ENCODE measurements around the gene KLHL24.
"Not testable (repeated sequence)": the region's sequence is repeated elsewhere in the genome, so short reads cannot be mapped to it uniquely, and the experiment has no call there.

The KLHL24 gene

DNA sequence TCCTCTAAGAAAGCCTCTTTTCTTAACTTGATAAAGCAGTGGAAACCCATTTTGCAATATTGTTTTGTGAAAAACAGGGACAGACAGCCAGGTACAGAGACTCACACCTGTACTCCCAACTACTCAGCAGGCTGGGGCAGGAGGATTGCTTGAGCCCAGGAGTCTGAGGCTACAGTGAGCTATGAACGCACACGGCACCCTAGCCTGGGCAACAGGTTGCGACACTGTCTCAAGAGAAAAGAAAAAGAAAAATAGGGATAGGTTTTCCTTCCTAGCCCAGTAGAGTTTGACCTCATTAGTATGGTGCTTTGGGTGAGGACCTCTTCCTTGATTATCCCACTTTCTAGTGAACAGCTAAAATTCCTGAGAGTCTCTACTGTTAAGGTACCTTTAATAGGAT lies 44.6 kb downstream of the KLHL24 start:
- Histone ChIP-seq H3K79me2 (no peaks in the 10 kb centered on the region), H3K36me3 (ENCODE audit: control insufficient read depth, insufficient read depth, low read length) (no peaks in the 10 kb centered on the region), H3K4me2 (ENCODE audit: low read length) (no peak overlapping the region), H3K9me3 (ENCODE audit: control insufficient read depth, low read length) (no peaks in the 10 kb centered on the region), H3K27ac (no peak overlapping the region), H3K9ac (no peak overlapping the region), H2AFZ (no peak overlapping the region), H3K27me3 (ENCODE audit: control insufficient read depth, insufficient read depth, low read length) (no peaks in the 10 kb centered on the region), H3K4me3 (ENCODE audit: low read depth, low read length) (no peak overlapping the region), H3K4me1 (no peaks in the 10 kb centered on the region)
- TF ChIP-seq, protein P1, sequence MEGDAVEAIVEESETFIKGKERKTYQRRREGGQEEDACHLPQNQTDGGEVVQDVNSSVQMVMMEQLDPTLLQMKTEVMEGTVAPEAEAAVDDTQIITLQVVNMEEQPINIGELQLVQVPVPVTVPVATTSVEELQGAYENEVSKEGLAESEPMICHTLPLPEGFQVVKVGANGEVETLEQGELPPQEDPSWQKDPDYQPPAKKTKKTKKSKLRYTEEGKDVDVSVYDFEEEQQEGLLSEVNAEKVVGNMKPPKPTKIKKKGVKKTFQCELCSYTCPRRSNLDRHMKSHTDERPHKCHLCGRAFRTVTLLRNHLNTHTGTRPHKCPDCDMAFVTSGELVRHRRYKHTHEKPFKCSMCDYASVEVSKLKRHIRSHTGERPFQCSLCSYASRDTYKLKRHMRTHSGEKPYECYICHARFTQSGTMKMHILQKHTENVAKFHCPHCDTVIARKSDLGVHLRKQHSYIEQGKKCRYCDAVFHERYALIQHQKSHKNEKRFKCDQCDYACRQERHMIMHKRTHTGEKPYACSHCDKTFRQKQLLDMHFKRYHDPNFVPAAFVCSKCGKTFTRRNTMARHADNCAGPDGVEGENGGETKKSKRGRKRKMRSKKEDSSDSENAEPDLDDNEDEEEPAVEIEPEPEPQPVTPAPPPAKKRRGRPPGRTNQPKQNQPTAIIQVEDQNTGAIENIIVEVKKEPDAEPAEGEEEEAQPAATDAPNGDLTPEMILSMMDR (IDR thresholded peaks at IDR 0.05), result no peak

DNA sequence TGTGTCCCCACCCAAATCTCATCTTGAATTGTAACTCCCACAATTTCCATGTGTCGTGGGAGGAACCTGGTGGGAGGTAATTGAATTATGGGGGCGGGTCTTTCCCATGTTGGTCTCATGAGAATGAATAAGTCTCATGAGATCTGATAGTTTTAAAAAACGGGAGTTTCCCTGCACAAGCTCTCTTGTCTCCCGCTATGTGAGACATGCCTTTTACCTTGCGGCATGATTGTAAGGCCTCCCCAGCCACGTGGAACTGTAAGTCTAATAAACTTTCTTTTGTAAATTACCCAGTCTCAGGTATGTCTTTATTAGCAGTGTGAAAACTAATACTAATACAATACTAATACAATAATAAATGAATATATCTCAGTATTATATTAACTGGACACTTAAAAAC lies 52.3 kb downstream of the KLHL24 start:
- H3K9me3 ChIP-seq (ENCODE audit: control insufficient read depth, low read length), result no peaks in the 10 kb centered on the region
- no peaks in the 10 kb centered on the region for H3K4me1 ChIP-seq
- TF ChIP-seq, protein P1 (IDR thresholded peaks at IDR 0.05), result no peak
- H3K4me2 ChIP-seq (ENCODE audit: low read length), result no peak overlapping the region
- H2AFZ ChIP-seq, result no peak overlapping the region
- H3K36me3 ChIP-seq (ENCODE audit: control insufficient read depth, insufficient read depth, low read length), result no peaks in the 10 kb centered on the region
- no peak overlapping the region for H3K4me3 ChIP-seq (ENCODE audit: low read depth, low read length)
- H3K79me2 ChIP-seq, result no peaks in the 10 kb centered on the region
- H3K9ac ChIP-seq, result no peak overlapping the region
- H3K27me3 ChIP-seq (ENCODE audit: control insufficient read depth, insufficient read depth, low read length), result no peaks in the 10 kb centered on the region
- H3K27ac ChIP-seq, result no peak overlapping the region

GRCh38 chr3:183688874-183689273 lies 53.5 kb downstream of the KLHL24 start:
- Histone ChIP-seq H3K4me3 (ENCODE audit: low read depth, low read length) (no peak overlapping the region), H3K4me1 (no peaks in the 10 kb centered on the region), H3K79me2 (no peaks in the 10 kb centered on the region), H3K36me3 (ENCODE audit: control insufficient read depth, insufficient read depth, low read length) (no peaks in the 10 kb centered on the region), H3K4me2 (ENCODE audit: low read length) (no peak overlapping the region), H3K27ac (no peak overlapping the region), H3K9ac (no peak overlapping the region), H3K27me3 (ENCODE audit: control insufficient read depth, insufficient read depth, low read length) (no peaks in the 10 kb centered on the region), H3K9me3 (ENCODE audit: control insufficient read depth, low read length) (no peaks in the 10 kb centered on the region), H2AFZ (no peak overlapping the region)
- TF ChIP-seq, protein P1 (IDR thresholded peaks at IDR 0.05), result no peak

DNA sequence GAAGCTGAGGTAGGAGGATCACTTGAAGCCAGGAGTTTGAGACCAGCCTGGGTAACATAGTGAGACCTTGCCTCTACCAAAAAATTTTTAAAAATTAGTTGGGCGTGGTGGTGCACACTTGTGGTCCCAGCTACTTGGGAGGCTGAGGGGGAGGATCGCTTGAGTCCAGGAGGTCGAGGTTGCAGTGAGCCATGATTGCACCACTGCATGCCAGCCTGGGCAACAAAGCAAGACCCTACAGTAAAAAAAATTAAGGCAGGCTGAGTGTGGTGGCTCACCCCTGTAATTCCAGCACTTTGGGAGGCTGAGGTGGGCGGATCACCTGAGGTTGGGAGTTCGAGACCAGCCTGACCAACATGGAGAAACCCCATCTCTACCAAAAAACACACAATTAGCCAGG lies 54.2 kb downstream of the KLHL24 start:
- not testable (repeated sequence) for H3K27ac ChIP-seq; H3K9me3 ChIP-seq (ENCODE audit: control insufficient read depth, low read length); H3K9ac ChIP-seq; H3K4me3 ChIP-seq (ENCODE audit: low read depth, low read length); H3K36me3 ChIP-seq (ENCODE audit: control insufficient read depth, insufficient read depth, low read length); H2AFZ ChIP-seq; H3K27me3 ChIP-seq (ENCODE audit: control insufficient read depth, insufficient read depth, low read length); H3K4me1 ChIP-seq; H3K4me2 ChIP-seq (ENCODE audit: low read length); H3K79me2 ChIP-seq

DNA sequence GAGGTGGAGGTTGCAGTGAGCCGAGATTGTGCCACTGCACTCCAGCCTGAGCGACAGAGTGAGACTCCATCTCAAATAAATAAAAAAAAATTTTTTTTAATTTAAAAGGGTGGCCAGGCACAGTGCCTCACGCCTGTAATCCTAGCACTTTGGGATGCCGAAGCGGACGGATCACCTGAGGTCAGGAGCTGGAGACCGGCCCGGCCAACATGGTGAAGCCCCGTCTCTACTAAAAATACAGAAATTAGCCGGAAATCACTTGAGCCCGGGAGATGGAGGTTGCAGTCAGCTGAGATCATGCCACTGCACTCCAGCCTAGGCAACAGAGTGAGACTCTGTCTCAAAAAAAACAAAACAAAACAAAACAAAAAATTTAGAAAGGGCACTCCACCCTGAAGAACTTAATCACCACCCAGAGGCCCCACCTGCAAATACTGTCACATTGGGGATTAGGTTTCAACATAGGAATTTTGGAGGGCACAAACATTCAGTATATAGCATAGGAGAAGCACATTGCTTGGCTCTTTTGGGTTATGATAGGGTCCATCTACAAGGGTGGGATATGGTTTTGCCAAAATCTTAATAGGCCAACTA lies 55.1 kb downstream of the KLHL24 start:
- Histone ChIP-seq H3K27ac (no peak overlapping the region), H3K27me3 (ENCODE audit: control insufficient read depth, insufficient read depth, low read length) (no peaks in the 10 kb centered on the region), H3K4me1 (no peaks in the 10 kb centered on the region), H3K4me2 (ENCODE audit: low read length) (no peak overlapping the region), H3K9ac (no peak overlapping the region), H3K36me3 (ENCODE audit: control insufficient read depth, insufficient read depth, low read length) (no peaks in the 10 kb centered on the region), H3K9me3 (ENCODE audit: control insufficient read depth, low read length) (no peaks in the 10 kb centered on the region), H2AFZ (no peak overlapping the region), H3K4me3 (ENCODE audit: low read depth, low read length) (no peak overlapping the region), H3K79me2 (no peaks in the 10 kb centered on the region)
- TF ChIP-seq, protein P1 (IDR thresholded peaks at IDR 0.05), result no peak

Data from parathyroid adenoma (tissue), 2 donors.